K562 (cell line): Measurements from ENCODE around the gene LTBP2. TPM values are rescaled to one million over a fixed set of nuclear protein-coding genes. Genes with fewer than 3 reads are reported as not detected.

Source experiments
- CREB3 ChIP-seq: fragments of 450-650 bp; conservative IDR thresholded peaks from 2 replicates; pipeline ENCODE4 v1.6.1; 2016; ENCODE audit warnings: missing genetic modification characterization, low read depth, mild to moderate bottlenecking, missing compliant biosample characterization, moderate library complexity
- CTCF ChIP-seq, 3 experiments: IDR thresholded peaks in 2 of 3; conservative IDR thresholded peaks in 1 of 3; 2 replicates each; pipeline ENCODE4 v1.5.1; 2011 to 2012; ENCODE audit warnings: low read length in 3 of 3, mild to moderate bottlenecking in 3 of 3, control low read depth in 2 of 3, improper control_type of control experiment in 1 of 3, inconsistent platforms in 1 of 3, low read depth in 1 of 3, mixed read lengths in 1 of 3, moderate library complexity in 1 of 3; ENCODE audit not compliant: insufficient read depth in 2 of 3
- ESRRA ChIP-seq: fragments of 450-650 bp; IDR thresholded peaks from 2 replicates; pipeline ENCODE4 v1.6.1; 2014; ENCODE audit warnings: low read depth, mild to moderate bottlenecking, moderate library complexity, borderline replicate concordance
- GMEB1 ChIP-seq: fragments of 250-450 bp; sonication (Bioruptor Pico); IDR thresholded peaks from 2 replicates; pipeline ENCODE4 v1.4.0; 2020; ENCODE audit warnings: mild to moderate bottlenecking
- NFE2 ChIP-seq: IDR thresholded peaks from 2 replicates; pipeline ENCODE4 v1.6.1; 2014; ENCODE audit warnings: antibody characterized with exemption, low read depth
- RAD21 ChIP-seq, 2 experiments: fragments of 250-450 bp in 1 of 2; fragments of 450-650 bp in 1 of 2; sonication (Bioruptor Pico) in 1 of 2; formaldehyde crosslinking in 1 of 2; IDR thresholded peaks in 1 of 2; conservative IDR thresholded peaks in 1 of 2; 2 replicates each; pipeline versions ENCODE4 v1.4.0 to v1.8.0; 2020 to 2022; ENCODE audit warnings: mild to moderate bottlenecking in 2 of 2, moderate library complexity in 1 of 2
- SOX6 ChIP-seq: fragments of 450-650 bp; IDR thresholded peaks from 2 replicates; pipeline ENCODE4 v1.6.1; 2014; ENCODE audit warnings: mild to moderate bottlenecking
- polyA plus RNA-seq, 8 experiments: library from polyadenylated mRNA; depleted of rRNA in 4 of 8; stranded (reverse) in 5 of 8; unstranded in 3 of 8; fragments of >200 nt; fragmentation: Nextera tagmentation in 2 of 8; fragmentation: Illumina TruSeq in 1 of 8; extraction: Ambion mirVana in 2 of 8; extraction: Trizol in 1 of 8; gene quantifications; 2 replicates each; pipeline versions ENCODE4 v1.2.1 to v1.2.3, GENCODE V29; 2011 to 2014; ENCODE audit warnings: inconsistent platforms in 1 of 8, missing spikeins in 1 of 8
- total RNA-seq, 7 experiments: library from RNA; depleted of rRNA in 6 of 7; stranded (reverse); fragments of >200 nt in 6 of 7; fragmentation: Illumina TruSeq in 2 of 7; extraction: Trizol in 2 of 7; gene quantifications; 2 replicates each; pipeline versions ENCODE4 v1.2.1 to v1.2.3, GENCODE V29; 2011 to 2021; ENCODE audit warnings: low replicate concordance in 1 of 7
- TF ChIP-seq, protein P1 (sequence below): fragments of 450-650 bp; formaldehyde crosslinking; IDR thresholded peaks from 2 replicates; pipeline ENCODE4 v1.4.0; 2020; ENCODE audit warnings: mild to moderate bottlenecking, mixed read lengths

Gene LTBP2
- total and polyA plus RNA-seq, 9 of the 15 experiments (the other 6 are each of a cell fraction or from before 2014, with no cell fraction given) = under 0.01 to 0.18 (median 0.03) TPM; not detected in 3

GRCh38 chr14:74459289-74459946 lies 152.6 kb downstream of the LTBP2 start (continued):
- TF ChIP-seq GMEB1 = no peak
- peak; percentile 76 for TF ChIP-seq NFE2
- TF ChIP-seq RAD21 (CRISPR knock-in tag; conservative IDR thresholded peaks at IDR 0.05 in 1 of 2, IDR thresholded peaks at IDR 0.05 in 1 of 2) = peak in 1 of 2 experiments; percentile 45; a peak in 2 of 4 replicates
- TF ChIP-seq SOX6 = no peak
- TF ChIP-seq CREB3 (tag) = no peak
- peak; percentile 57 to 64 (median 63) for TF ChIP-seq CTCF (IDR thresholded peaks at IDR 0.05 in 2 of 3, conservative IDR thresholded peaks at IDR 0.05 in 1 of 3; ENCODE audit: insufficient read depth in 2 of 3, low read depth in 1 of 3, low read length in 3 of 3)
- TF ChIP-seq, protein P1, sequence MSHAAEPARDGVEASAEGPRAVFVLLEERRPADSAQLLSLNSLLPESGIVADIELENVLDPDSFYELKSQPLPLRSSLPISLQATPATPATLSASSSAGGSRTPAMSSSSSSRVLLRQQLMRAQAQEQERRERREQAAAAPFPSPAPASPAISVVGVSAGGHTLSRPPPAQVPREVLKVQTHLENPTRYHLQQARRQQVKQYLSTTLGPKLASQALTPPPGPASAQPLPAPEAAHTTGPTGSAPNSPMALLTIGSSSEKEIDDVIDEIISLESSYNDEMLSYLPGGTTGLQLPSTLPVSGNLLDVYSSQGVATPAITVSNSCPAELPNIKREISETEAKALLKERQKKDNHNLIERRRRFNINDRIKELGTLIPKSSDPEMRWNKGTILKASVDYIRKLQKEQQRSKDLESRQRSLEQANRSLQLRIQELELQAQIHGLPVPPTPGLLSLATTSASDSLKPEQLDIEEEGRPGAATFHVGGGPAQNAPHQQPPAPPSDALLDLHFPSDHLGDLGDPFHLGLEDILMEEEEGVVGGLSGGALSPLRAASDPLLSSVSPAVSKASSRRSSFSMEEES = peak; percentile 55
- no peak for TF ChIP-seq ESRRA
